Measurements from ENCODE around the gene SLC24A3.
"Not testable (repeated sequence)": the region's sequence is repeated elsewhere in the genome, so short reads cannot be mapped to it uniquely, and the experiment has no call there.

SLC24A3 gene

DNA sequence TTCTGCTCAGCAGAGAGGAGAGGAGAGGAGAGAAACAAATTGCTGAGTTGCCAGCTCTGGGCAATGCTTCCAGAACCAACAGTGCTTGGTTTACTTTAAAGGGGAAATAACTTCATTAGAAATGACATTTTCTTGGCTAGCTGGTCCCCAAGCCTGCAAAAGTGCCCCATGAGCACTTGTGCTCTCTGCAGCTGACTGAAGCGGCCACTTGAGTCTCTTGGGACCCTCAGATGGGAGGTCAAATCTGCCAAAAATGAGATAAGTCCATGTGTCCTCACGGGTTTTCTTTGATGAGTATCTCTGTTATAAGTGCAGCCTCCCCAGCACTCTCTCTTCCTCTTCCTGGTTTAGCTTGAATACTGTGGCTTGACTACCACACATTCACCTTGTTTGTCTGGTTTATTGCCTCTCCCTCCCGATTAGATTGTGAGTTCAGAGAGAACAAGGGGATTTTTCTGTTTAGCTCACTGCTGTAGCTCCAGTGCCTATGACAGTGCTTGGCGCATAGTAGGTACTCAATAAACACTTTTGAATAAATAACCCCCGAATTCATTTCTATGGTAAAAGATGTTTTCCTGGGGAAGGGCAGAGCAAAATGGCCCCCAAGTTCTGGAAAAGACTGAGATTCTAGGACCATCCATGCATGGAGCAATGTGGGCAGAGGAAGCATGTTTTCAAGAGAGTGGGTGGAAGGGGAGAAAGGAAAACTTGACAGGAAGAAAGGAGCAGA, 538.6 kb downstream of the SLC24A3 start:
- H3K4me3 ChIP-seq (replicated peaks; ENCODE audit: low read depth, low read length): no peak overlapping the region
- DNase-seq (ENCODE audit: extremely low read depth, low read depth): no peak
- TF ChIP-seq, protein P1, sequence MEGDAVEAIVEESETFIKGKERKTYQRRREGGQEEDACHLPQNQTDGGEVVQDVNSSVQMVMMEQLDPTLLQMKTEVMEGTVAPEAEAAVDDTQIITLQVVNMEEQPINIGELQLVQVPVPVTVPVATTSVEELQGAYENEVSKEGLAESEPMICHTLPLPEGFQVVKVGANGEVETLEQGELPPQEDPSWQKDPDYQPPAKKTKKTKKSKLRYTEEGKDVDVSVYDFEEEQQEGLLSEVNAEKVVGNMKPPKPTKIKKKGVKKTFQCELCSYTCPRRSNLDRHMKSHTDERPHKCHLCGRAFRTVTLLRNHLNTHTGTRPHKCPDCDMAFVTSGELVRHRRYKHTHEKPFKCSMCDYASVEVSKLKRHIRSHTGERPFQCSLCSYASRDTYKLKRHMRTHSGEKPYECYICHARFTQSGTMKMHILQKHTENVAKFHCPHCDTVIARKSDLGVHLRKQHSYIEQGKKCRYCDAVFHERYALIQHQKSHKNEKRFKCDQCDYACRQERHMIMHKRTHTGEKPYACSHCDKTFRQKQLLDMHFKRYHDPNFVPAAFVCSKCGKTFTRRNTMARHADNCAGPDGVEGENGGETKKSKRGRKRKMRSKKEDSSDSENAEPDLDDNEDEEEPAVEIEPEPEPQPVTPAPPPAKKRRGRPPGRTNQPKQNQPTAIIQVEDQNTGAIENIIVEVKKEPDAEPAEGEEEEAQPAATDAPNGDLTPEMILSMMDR (IDR thresholded peaks at IDR 0.05; ENCODE audit: low read depth, low read length, missing control alignments): no peak

DNA sequence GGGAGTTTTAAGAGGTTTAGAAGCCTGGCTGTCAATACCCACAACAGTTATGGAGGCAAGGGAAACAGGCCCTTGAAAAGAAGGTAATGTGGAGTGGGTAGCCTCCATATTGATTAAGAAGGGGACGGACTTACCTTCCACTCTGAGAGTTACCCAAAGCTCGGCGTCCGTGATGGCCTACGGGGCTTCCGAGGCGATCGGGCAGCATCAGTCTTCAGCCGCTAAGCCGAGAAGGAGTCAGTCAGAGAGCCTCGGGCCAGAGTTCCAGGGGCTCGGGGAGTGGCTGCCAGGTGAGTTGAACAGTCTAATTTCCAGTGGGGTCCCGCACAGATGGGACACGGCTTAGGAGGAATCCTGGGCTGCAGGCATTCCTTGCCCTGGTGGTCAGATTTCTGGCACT, 541.8 kb downstream of the SLC24A3 start:
- DNase-seq (ENCODE audit: extremely low read depth, low read depth); H3K4me3 ChIP-seq (replicated peaks; ENCODE audit: low read depth, low read length): not testable (repeated sequence)

DNA sequence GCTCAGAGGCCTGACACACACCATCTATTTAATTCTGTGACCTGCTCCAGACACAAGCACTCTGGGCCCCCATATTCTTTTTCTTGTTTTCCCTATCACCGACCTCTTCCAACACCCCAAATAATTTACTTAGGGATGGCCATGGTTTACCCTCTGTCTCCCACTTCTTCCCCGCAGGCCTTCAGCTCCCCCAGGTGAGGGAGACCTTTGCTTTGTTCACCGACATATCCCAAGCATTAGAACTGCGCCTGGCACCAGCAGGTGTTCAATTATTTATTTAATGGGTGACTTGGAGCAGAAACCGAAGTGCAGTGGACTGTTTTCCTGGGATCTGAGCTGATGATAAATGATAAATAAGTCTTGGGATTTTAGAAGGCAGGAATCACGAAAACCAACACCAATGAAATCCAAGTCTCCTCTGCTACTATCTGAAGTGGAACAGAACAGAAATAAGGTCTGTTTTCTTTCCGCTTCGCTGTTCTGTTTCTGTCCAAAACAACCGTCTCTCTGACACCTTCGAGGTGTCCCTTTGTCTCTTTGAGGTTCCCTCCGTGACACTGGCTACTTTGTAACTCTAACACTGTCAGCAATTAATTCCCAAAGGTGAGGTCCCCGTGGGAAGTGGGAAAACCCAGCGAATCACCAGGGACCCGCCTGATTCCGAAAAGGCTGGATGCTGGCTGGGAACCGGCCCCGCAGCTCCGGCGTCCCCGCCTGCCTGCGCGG, 544.5 kb downstream of the SLC24A3 start:
- TF ChIP-seq, protein P1 (IDR thresholded peaks at IDR 0.05; ENCODE audit: low read depth, low read length, missing control alignments): no peak
- no peak for DNase-seq (ENCODE audit: extremely low read depth, low read depth)
- peak overlapping the region; percentile 65 for H3K4me3 ChIP-seq (replicated peaks; ENCODE audit: low read depth, low read length)

DNA sequence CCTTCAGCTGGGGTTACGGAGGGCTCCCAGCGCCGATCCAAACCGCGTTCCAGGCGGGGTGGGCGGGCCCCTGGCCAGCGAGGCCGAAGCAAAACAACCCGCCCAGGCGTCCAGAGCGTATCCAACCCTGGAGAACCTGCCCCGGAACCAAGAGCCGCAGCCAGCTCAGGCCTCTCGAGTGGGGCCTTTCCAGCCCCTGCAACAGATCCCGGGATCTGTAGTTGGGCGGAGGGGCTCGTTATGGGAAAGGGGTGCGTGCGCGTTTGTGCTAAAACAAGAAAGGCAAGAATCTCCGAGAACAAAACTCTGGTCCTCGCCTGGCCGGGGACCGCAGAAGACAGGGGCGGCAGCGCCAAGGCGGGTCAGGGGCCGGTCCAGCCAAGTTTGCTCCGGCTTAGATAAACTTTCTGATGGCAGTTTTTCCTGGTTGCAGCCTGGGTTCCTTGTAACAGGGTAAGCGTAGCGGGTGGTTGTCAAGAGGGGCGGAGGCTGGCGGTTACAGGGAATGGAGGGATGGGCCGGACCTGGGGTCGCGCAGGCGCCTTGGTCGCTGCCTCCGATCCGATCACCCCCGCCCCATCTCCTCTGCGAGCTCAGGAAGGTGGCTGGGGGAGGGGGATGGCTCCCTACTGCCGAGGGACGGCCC, 545.2 kb downstream of the SLC24A3 start:
- H3K4me3 ChIP-seq (replicated peaks; ENCODE audit: low read depth, low read length): peak overlapping the region; percentile 65
- DNase-seq (ENCODE audit: extremely low read depth, low read depth): peak; percentile 40
- TF ChIP-seq, protein P1 (IDR thresholded peaks at IDR 0.05; ENCODE audit: low read depth, low read length, missing control alignments): no peak

DNA sequence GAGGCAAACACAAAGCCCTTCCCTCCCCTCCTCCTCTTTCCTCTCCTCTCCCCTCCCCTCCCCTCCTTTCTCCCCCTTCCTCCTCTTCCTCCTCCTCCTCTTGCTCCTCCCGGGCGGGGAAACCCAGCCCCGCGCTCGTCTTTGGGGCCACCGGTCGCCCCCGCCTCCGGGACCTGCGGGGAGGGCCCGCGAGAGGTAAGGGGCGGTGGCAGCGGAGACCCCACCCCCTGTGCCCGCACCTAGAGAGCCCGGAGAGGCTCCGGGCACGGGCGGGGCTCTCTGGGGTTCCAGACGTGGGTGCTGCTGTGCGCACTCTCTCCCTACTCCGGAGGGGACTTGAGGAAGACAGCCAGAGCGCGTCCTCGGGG, 545.7 kb downstream of the SLC24A3 start, which contains the start of gene RIN2:
TSS of gene RIN2 (plus strand) at position 126 of the 368 bp plus-strand sequence. CDS start 131,344 bp downstream, outside the sequence.
- TF ChIP-seq, protein P1 (IDR thresholded peaks at IDR 0.05; ENCODE audit: low read depth, low read length, missing control alignments): no peak
- H3K4me3 ChIP-seq (replicated peaks; ENCODE audit: low read depth, low read length): peak within 1 kb of the TSS; percentile 65
- no peak for DNase-seq (ENCODE audit: extremely low read depth, low read depth)

DNA sequence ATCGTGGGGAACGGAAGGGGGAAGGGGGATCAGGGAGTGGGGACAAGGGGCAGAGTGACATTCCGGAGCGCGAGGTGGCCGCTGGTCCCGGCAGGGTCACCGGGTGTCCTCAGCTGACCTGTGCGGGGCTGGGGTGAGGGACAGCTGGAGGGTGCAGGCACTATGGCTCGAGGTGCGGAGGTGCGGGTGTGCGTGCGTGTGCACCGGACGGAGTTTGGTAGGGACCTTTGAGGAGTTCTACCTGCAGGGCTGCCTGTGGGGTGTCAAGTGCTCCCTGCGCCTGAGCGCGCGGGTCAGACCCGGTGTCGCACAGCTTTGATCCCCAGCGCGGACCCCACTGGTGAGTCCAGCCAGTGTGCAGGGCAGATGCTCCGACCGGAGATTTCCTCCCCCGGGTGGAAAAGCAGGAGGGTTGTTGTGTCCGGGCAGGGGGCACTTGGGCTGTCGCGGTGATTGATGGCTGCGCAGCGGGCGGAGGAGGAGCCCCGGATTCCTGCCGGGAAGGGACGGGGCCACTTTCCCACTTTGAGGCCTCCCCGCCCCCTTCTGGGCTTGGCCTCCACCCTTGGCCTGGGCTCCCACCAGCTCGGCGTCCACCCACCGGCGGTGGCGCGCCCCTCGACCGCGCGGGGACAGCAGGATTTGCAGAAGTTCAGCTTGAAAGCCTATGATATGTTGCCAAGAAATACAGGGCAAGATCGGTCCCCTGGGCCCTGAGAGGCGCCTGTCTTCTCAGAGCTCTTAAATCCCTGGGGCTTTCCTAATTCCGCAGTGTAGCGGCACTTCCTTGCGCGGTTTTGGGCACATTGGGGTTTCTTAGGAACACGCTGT, 546.3 kb downstream of the SLC24A3 start:
- no peak for DNase-seq (ENCODE audit: extremely low read depth, low read depth)
- TF ChIP-seq, protein P1 (IDR thresholded peaks at IDR 0.05; ENCODE audit: low read depth, low read length, missing control alignments): no peak
- peak overlapping the region; percentile 65 for H3K4me3 ChIP-seq (replicated peaks; ENCODE audit: low read depth, low read length)
